ENCODE results near the gene FOXRED2. TPM values are rescaled to one million over a fixed set of nuclear protein-coding genes. Genes with fewer than 3 reads are reported as not detected.

FOXRED2 gene
- total RNA-seq: 1 to 10 TPM; 3.7 to 5.7 TPM

- peak within 1 kb of the TSS; percentile 46 to 68 for H3K4me3 ChIP-seq
- peaks cover 14% of the 10 kb centered on the region for H3K36me3 ChIP-seq
- H3K9me3 ChIP-seq: no peaks in the 10 kb centered on the region
- peaks cover 0 to 19% of the 10 kb centered on the region in 2 donors for H3K4me1 ChIP-seq
- TF ChIP-seq CTCF (IDR thresholded peaks at IDR 0.05): no peak
- peak within 1 kb of the TSS; percentile 74 to 79 for H3K27ac ChIP-seq
- no peaks in the 10 kb centered on the region for H3K27me3 ChIP-seq
- DNase-seq (ENCODE audit: low spot score): peak; percentile 86
Observed at GRCh38 chr22:36506637-36507517, at the start of gene FOXRED2. FOXRED2 (minus strand) TSS chr22:36507040; CDS start chr22:36506422, 618 bp downstream.

- H3K27ac ChIP-seq: no peak overlapping the region
- no peaks in the 10 kb centered on the region for H3K27me3 ChIP-seq
- H3K36me3 ChIP-seq: no peaks in the 10 kb centered on the region
- H3K9me3 ChIP-seq: no peaks in the 10 kb centered on the region
- H3K4me3 ChIP-seq: no peak overlapping the region
- TF ChIP-seq CTCF (IDR thresholded peaks at IDR 0.05): no peak
- H3K4me1 ChIP-seq: no peaks in the 10 kb centered on the region
- DNase-seq (ENCODE audit: low spot score): no peak
Observed at GRCh38 chr22:36554098-36554497, 47.3 kb upstream of the FOXRED2 start.

GRCh38 chr22:36552289-36552688 lies 45.4 kb upstream of the FOXRED2 start:
- no peak for DNase-seq (ENCODE audit: low spot score)
- Histone ChIP-seq H3K36me3 (no peaks in the 10 kb centered on the region), H3K4me3 (no peak overlapping the region), H3K9me3 (no peaks in the 10 kb centered on the region), H3K4me1 (no peaks in the 10 kb centered on the region), H3K27me3 (no peaks in the 10 kb centered on the region), H3K27ac (no peak overlapping the region)
- no peak for TF ChIP-seq CTCF (IDR thresholded peaks at IDR 0.05)

GRCh38 chr22:36550701-36551495 lies 44.1 kb upstream of the FOXRED2 start:
- H3K27me3 ChIP-seq: no peaks in the 10 kb centered on the region
- H3K4me1 ChIP-seq: peaks cover 0 to 3% of the 10 kb centered on the region in 2 donors
- no peak for TF ChIP-seq CTCF (IDR thresholded peaks at IDR 0.05)
- no peak overlapping the region for H3K4me3 ChIP-seq
- no peaks in the 10 kb centered on the region for H3K9me3 ChIP-seq
- no peaks in the 10 kb centered on the region for H3K36me3 ChIP-seq
- H3K27ac ChIP-seq: no peak overlapping the region
- DNase-seq (ENCODE audit: low spot score): no peak

GRCh38 chr22:36549033-36549432 lies 42.2 kb upstream of the FOXRED2 start:
- no peak for TF ChIP-seq CTCF (IDR thresholded peaks at IDR 0.05)
- no peak for DNase-seq (ENCODE audit: low spot score)
- no peaks in the 10 kb centered on the region for H3K36me3 ChIP-seq
- no peak overlapping the region for H3K27ac ChIP-seq
- peaks cover 0 to 3% of the 10 kb centered on the region in 2 donors for H3K4me1 ChIP-seq
- no peak overlapping the region for H3K4me3 ChIP-seq
- no peaks in the 10 kb centered on the region for H3K27me3 ChIP-seq
- no peaks in the 10 kb centered on the region for H3K9me3 ChIP-seq
